Muscle of arm (tissue), 12 donors: Measurements from ENCODE around the gene GRID2IP. TPM values are rescaled to one million over a fixed set of nuclear protein-coding genes. Genes with fewer than 3 reads are reported as not detected.
"Not testable (repeated sequence)": the region's sequence is repeated elsewhere in the genome, so short reads cannot be mapped to it uniquely, and the experiment has no call there.

Experiments used
- DNase-seq: peaks from one replicate; pipeline ENCODE4 v3.0.0-alpha.2; 2013
- polyA plus RNA-seq, 12 donors: library from polyadenylated mRNA; unstranded; fragments of 120-200 nt; gene quantifications; one replicate each; pipeline ENCODE4 v1.2.1, GENCODE V29; 2013; ENCODE audit not compliant: insufficient read length in 12 of 12

GRID2IP gene
- polyA plus RNA-seq, 12 donors, result 0.07 to 0.57 (median 0.13) TPM; not detected in 3

GRCh38 chr7:6489612-6490011 lies 61.6 kb downstream of the GRID2IP start:
- no peak for DNase-seq

GRCh38 chr7:6487184-6487545 lies 64.1 kb downstream of the GRID2IP start:
- DNase-seq, result no peak

GRCh38 chr7:6486438-6487183 lies 64.7 kb downstream of the GRID2IP start:
- no peak for DNase-seq

DNA sequence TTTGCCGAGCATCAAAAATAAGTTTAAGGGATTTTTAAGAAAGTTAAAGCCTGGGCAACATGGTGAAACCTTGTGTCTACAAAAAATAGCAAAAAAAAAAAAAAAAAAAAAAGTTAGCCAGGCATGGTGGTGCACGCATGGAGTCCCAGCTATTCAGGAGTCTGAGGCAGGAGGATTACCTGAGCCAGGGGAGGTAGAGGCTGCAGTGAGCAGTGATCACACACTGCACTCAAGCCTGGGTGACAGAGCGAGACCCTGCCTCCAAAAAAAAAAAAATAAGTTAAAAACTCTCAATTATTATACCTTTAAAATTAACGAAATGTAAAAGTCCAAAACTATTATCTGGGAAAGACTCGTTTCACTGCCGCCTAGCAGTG lies 68.5 kb downstream of the GRID2IP start:
- no peak for DNase-seq

DNA sequence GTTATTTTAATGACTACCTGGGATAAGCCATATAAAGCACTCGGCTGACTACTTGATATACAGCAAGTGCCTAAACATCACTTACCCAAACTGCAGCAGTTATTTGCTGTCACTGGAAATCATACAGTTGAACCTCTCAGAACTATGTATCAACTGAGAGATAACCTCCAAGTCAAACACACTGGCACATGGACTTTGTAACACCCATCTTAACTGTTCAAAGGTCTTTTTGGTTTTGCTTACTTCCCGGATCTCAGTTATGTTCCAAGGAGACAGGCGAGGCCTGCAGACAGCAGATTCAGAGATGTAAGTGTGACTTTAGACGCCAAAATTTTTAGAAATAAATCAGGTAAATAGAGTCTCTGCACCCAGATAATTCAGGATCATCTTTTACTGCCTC lies 69.0 kb downstream of the GRID2IP start:
- DNase-seq, result no peak

DNA sequence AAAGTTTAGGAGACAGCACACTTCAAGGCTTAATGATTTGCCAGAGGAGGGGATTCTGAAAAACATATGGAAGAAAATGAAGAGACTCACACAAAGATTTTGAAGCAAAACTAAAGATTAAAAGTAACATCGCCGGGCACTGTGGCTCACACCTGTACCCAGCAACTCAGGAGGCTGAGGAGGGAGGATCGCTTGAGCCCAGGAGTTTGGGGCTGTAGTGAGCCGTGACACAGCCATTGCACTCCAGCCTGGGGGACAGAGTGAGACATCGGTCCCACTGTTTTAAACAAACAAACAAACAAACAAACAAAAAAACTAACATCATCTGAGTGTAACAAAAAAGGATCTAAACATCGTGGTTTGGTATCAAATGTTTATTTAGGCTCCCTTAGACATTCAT lies 69.8 kb downstream of the GRID2IP start:
- no peak for DNase-seq

- no peak for DNase-seq
Measured at GRCh38 chr7:6480323-6480660, 71.0 kb downstream of the GRID2IP start.

GRCh38 chr7:6479067-6479466 lies 72.2 kb downstream of the GRID2IP start:
- no peak for DNase-seq

DNA sequence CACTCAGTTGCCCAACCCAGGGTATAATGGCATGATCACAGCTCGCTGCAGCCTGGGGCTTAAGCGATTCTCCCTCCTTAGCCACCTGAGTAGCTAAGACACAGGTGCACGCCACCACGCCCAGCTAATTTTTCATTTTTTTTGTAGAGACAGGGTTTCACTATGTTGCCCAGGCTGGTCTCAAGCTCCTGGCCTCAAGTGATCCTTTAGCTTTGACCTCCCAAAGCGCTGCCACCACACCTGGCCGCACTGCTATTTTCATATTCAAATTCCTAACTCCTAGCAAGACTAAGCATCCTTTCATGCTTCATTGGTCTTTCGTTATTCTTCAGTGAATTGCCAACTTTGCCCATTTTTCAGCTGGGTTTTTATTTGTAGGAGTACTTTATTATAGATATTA lies 73.1 kb downstream of the GRID2IP start:
- DNase-seq, result no peak

- no peak for DNase-seq
Measured at GRCh38 chr7:6477318-6477660, 74.0 kb downstream of the GRID2IP start.

DNA sequence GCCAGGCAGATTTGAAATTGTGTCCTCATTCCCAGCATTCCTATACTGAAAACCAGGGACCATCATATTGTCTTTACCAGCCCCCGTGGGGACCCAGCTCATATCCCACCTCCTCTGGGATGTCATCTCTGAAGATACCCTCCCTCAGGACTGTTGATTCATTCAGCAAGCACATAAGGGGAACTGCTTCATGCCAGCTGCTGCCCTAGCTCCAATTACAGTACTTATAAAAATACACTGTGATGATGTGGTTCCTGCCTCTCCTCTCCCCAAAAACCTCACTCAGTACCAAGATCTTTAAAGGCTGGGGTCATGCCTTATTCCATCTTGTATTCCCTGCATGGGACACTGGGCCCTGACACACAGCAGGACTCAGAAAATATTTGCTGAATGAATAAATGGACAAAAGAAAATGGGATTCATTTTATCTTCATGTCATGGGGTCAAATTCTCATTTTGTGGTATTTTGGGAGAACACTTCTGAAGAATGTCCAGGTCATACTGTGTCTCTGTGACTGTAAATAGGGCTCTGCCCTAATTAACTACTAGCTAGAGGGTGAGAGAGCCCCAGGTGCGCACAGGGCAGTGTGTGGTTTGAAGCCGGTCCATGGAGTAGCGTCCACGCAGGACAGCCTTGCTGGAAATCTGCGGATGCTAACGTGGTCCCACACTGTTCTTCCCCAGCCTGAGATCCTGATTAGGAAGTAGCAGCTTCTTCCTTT lies 74.5 kb downstream of the GRID2IP start:
- DNase-seq, result no peak

DNA sequence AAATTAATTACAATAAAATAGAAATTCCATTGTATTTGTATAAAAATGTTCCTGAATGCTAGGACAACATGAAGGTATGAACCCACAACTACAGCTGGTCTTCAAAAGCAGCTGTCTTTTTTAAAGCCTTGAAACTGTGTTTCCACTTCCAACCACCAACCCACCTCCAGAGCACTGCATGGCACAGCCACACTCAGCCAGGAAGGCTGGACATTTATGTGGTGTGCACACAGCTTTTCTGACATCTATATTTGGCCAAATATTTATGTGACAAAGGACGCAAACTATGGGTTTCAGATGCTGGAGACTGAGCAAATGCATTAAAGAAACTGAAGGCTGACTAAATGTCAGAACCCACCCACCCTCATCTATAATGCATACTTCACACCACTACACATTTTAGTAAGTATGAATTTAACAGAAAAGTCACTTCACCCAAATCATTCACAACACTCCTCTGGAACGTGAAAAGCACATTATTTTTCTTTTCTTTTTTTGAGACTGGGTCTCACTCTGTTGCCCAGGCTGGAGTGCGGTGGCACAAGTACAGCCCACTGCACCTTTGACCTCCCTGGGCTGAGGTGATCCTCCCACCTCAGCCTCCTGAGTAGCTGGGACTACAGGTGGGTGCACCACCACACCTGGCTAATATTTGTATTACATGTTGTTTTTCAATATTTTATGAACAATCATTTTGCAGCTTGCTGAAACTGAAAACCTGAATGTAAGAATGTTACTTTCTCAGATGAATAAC lies 75.7 kb downstream of the GRID2IP start:
- DNase-seq, result no peak

DNA sequence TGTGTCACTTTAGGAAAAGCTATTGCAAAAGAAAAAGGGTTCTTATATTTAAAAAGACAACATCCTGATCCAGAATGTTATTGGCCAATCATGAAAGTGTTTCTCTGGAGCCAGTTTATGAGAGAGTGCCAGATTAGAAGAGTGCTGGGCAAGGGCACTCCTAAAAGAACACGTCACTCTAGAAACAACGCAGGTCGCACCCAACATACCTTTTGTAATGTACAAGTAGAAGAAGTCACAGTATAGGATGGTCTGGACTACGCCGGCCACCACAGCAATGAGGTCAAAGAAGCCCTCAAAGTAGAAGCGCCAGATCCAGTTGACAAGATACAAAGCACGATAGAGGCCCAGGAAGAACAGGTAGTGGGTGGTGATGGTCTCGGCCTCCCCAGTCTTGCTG lies 85.4 kb downstream of the GRID2IP start:
- DNase-seq, result no peak

GRCh38 chr7:6463609-6464008 lies 87.7 kb downstream of the GRID2IP start:
- not testable (repeated sequence) for DNase-seq

DNA sequence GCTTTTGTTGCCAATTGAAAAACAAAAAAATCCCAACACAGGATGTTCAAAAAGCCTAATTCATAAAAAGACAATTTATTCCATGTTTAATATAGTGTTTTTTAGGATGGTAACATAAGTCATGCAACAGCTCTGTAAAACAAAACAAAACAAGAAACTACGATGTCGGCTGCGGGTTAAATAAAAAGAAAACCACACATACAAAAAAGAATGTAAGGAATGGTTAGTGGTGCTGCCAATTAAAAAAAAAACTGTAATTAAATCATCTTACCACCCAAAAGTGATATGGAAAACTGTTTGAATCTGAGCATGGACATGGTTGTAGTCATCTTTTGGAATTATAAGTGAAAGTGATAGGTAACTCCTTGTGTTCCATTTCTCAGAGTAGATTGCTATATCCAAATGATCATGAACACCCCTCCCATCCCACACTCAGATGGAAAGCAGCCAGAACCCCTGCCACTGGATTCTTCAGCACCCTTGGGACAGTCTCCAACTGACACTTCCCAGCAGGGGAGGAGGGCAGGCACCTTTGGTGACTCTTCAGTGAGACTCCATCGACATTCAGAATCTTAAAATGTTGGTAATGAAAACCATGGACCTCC lies 89.2 kb downstream of the GRID2IP start:
- no peak for DNase-seq

DNA sequence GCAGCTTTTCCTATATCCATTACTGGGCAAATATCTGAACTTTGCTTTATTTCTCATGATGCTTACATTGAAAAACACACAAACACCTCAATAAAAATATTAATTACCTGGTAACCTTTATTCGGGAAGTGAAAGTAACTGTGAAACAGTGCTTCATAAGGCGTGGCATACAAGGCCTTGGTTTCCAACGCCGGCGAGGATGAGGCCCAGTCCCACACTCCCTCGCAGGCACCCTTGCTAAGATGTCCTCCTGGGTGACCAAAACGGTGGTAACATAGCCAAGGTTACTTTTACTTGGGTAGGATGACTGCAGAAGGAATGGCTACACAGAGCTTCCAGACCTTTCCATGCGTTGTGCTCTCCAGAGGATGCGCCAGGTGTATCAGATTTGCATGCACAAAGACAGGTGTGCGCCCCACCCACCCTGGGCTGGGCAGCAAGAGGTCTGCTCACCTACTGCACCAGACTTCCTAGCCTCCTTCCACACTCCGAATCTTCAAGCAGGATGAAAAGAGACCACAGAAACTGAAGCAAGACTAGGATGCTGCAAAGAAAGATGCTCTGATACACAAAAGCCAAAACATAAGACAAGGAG lies 90.2 kb downstream of the GRID2IP start:
- DNase-seq, result no peak

- DNase-seq, result no peak
Measured at GRCh38 chr7:6460303-6460702, 91.0 kb downstream of the GRID2IP start.

- not testable (repeated sequence) for DNase-seq
Measured at GRCh38 chr7:6458676-6459075, 92.6 kb downstream of the GRID2IP start.

- DNase-seq, result no peak
Measured at GRCh38 chr7:6453734-6454133, 97.5 kb downstream of the GRID2IP start.

DNA sequence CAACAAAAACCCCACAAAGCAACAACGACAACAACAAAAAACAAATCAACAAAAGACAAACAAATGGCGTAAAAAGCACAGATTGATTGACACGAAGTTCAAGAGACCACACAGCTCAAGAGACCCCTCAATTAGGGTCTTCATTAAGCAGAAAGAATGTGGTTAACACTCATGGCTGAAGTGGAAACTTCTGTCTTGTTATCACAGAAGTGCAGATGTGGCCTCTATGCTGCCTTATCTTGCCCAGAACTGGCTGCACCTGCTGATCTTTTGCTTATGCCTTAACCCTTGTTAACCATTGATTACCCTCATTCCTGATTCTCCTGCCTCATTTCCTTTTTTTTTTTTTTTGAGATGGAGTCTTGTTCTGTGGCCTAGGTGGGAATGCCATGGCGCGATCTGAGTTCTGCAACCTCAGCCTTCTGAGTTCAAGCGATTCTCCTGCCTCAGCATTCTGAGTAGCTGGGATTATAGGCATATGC lies 100.0 kb downstream of the GRID2IP start:
- no peak for DNase-seq

DNA sequence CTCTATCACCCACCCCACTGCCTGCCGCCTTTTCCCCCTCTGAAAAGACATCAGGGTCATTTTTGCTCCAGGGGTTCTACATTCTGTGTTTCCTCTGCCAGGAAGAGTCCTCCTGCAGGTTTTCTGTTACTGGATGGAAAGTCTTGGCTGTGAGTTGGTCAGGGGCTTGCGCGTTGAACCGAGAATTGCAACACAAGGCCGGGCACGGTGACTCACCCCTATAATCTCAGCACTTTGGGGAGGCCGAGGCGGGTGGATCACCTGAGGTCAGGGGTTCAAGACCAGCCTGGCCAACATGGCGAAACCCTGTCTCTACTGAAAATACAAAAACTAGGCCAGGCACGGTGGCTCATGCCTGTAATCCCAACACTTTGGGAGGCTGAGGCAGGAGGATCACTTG lies 100.7 kb downstream of the GRID2IP start:
- DNase-seq, result not testable (repeated sequence)

DNA sequence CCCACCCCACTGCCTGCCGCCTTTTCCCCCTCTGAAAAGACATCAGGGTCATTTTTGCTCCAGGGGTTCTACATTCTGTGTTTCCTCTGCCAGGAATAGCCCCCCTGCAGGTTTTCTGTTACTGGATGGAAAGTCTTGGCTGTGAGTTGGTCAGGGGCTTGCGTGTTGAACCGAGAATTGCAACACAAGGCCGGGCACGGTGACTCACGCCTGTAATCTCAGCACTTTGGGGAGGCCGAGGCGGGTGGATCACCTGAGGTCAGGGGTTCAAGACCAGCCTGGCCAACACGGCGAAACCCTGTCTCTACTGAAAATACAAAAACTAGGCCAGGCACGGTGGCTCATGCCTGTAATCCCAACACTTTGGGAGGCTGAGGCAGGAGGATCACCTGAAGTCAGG lies 101.4 kb downstream of the GRID2IP start:
- not testable (repeated sequence) for DNase-seq
